Common myeloid progenitor, CD34-positive (primary cell): ENCODE results near the gene SEMA6C.
"Not testable (repeated sequence)": the region's sequence is repeated elsewhere in the genome, so short reads cannot be mapped to it uniquely, and the experiment has no call there.

Experiments used
- CTCF ChIA-PET: fragments of 350-600 bp; sonication (Branson Sonifier 250); formaldehyde crosslinking; loops from one replicate; lab custom pipeline; 2021; ENCODE audit warnings: antibody characterized with exemption; lab: Charles Lee
- POLR2A ChIA-PET: fragments of 350-600 bp; sonication (Branson Sonifier 250); formaldehyde crosslinking; loops from one replicate; lab custom pipeline; 2021; ENCODE audit warnings: antibody characterized with exemption; lab: Charles Lee
- DNase-seq, 3 donors: peaks; one replicate each; pipeline versions ENCODE4 v3.0.0 to v3.0.0-alpha.2; 2013
- H3K27ac ChIP-seq, 2 experiments: 1 replicate in 1 of 2; 2 replicates in 1 of 2; pipeline ENCODE4 v1.7.0; 2013; ENCODE audit warnings: inconsistent platforms in 2 of 2, low read length in 2 of 2, mild to moderate bottlenecking in 2 of 2, low read depth in 1 of 2, moderate library complexity in 1 of 2; ENCODE audit not compliant: severe bottlenecking in 2 of 2, insufficient read depth in 1 of 2, poor library complexity in 1 of 2
- H3K27me3 ChIP-seq, 5 experiments: replicated peaks in 2 of 5; 1 replicate in 3 of 5; 2 replicates in 2 of 5; pipeline versions ENCODE4 v1.6.1 to v1.7.0; 2013; ENCODE audit warnings: low read length in 4 of 5, mild to moderate bottlenecking in 2 of 5, moderate library complexity in 2 of 5, inconsistent platforms in 1 of 5; ENCODE audit not compliant: insufficient read depth in 5 of 5, control insufficient read depth in 4 of 5
- H3K36me3 ChIP-seq, 4 experiments: 1 replicate in 2 of 4; 2 replicates in 2 of 4; pipeline versions ENCODE4 v1.6.1 to v1.7.0; 2013; ENCODE audit warnings: low read length in 3 of 4, control low read depth in 1 of 4, mild to moderate bottlenecking in 1 of 4; ENCODE audit not compliant: control insufficient read depth in 4 of 4, insufficient read depth in 4 of 4
- H3K4me1 ChIP-seq, 4 experiments: 1 replicate in 3 of 4; 2 replicates in 1 of 4; pipeline versions ENCODE4 v1.6.1 to v1.7.1; 2013; ENCODE audit warnings: low read length in 3 of 4, mild to moderate bottlenecking in 3 of 4, control low read depth in 1 of 4, inconsistent platforms in 1 of 4, moderate library complexity in 1 of 4; ENCODE audit not compliant: control insufficient read depth in 4 of 4, insufficient read depth in 4 of 4; ENCODE audit errors: control extremely low read depth in 1 of 4
- H3K4me3 ChIP-seq, 7 experiments: 1 replicate in 4 of 7; 2 replicates in 3 of 7; pipeline versions ENCODE4 v1.5.1 to v1.7.0; 2013; ENCODE audit warnings: mild to moderate bottlenecking in 7 of 7, low read length in 6 of 7, moderate library complexity in 6 of 7, inconsistent platforms in 2 of 7, low read depth in 2 of 7, control low read depth in 1 of 7; ENCODE audit not compliant: insufficient read depth in 4 of 7, control insufficient read depth in 1 of 7; ENCODE audit errors: extremely low read depth in 1 of 7
- H3K9me3 ChIP-seq, 5 experiments: 1 replicate in 4 of 5; 2 replicates in 1 of 5; pipeline versions ENCODE4 v1.6.1 to v1.7.1; 2013; ENCODE audit warnings: low read length in 4 of 5, mild to moderate bottlenecking in 2 of 5, inconsistent platforms in 1 of 5, low read depth in 1 of 5, moderate library complexity in 1 of 5; ENCODE audit not compliant: control insufficient read depth in 4 of 5, insufficient read depth in 2 of 5; ENCODE audit errors: control extremely low read depth in 1 of 5
- whole genome bisulfite sequencing: methylation state at CpG from one replicate; pipeline ENCODE4 v1.1.5; 2013; ENCODE audit not compliant: insufficient coverage; 5-methylcytosine and 5-hydroxymethylcytosine counted together

The SEMA6C gene

DNA sequence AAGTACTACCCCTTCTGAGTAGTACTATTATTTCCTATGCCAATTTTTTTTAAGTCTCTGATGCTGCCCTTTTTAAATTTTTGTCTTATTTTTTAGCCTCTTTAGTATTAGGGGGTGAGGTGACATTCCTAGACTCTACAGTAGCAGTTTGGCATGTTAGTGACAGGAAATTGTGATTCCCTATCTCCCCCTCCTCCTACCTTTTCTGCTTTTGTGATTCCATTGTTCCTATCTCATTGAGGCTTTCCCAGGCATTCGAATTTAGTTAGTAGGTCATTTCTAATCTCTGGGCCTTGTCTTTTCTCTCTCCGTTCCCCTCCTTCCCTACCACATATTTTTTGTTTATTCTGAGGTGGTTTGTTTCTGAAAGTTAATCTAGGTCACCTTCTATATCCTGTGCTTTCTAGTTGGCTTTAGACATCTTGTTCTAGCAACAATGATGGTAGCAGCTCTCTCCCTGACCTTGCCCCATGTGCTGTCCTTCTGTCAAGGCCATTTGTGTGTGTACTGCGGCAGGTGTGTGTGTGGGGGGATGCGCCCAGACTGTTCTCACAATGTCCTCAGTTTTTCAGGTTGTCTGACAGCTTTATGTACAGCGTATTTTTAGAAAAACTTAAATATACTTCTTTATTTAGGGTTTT is 21.5 kb downstream of the SEMA6C start:
- WGBS = no CpG with 5 or more reads among the region's 5 CpGs
- no peak overlapping the region for H3K27ac ChIP-seq
- no peaks in the 10 kb centered on the region for H3K4me1 ChIP-seq
- ChIA-PET POLR2A (no interaction called here), CTCF (interaction anchor here (0.8 to 1.7 kb wide), 4 partner anchors 12 to 51 kb away, joined by 3 to 7 read pairs (median 4); partner anchors contain the start of gene TMOD4)
- no peak overlapping the region for H3K4me3 ChIP-seq
- no peaks in the 10 kb centered on the region for H3K9me3 ChIP-seq
- H3K36me3 ChIP-seq = no peaks in the 10 kb centered on the region
- DNase-seq = no peak
- no peaks in the 10 kb centered on the region for H3K27me3 ChIP-seq

DNA sequence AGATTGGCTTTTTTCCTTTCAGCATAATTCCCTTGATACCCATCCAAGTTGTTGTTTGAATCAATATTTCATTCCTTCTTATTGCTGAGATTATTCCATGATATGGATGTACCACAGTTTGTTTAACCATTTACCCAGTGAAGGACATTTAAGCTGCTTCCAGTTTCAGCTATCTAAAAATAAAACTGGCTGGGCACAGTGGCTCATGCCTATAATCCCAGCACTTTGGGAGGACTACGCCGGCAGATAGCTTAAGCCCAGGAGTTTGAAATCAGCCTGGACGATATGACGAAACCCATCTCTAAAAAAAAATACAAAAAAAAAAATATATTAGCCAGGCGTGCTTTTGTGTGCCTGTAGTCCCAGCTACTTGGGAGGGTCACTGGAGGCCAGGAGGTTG is 32.6 kb downstream of the SEMA6C start:
- Histone ChIP-seq H3K27ac (no peak overlapping the region), H3K36me3 (peaks cover 2 to 8% (median 3%) of the 10 kb centered on the region in 4 experiments), H3K4me1 (no peaks in the 10 kb centered on the region), H3K9me3 (no peaks in the 10 kb centered on the region), H3K27me3 (no peaks in the 10 kb centered on the region), H3K4me3 (no peak overlapping the region)
- CTCF ChIA-PET = interaction anchor here (1.2 to 2.5 kb wide), 4 partner anchors 11 to 43 kb away, joined by 3 to 8 read pairs (median 4); partner anchors contain the start of gene TNFAIP8L2
- DNase-seq = no peak
- WGBS = 100% methylated on average over 1 of the region's 5 CpGs
- POLR2A ChIA-PET = interaction anchor here (0.6 kb wide), 1 partner anchor 76 kb away, joined by 5 read pairs; the partner anchor contains the start of gene VPS72

DNA sequence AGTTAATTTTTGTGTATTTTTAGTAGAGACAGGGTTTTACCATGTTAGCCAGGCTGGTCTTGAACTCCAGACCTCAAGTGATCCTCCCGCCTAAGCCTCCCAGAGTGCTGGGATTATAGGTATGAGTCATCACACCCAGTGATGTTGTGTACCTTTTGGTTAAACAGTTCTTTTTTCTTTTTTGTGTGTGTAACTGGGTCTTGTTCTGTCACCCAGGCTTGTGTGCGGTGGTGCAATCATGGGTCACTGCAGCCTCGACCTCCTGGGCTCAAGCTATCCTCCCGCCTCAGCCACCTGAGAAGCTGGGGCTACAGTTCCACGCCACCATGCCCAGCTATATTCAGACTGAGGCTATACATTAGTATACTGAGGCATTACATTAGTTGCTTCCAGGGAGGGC is 38.1 kb downstream of the SEMA6C start:
- CTCF ChIA-PET = interaction anchor here (0.7 kb wide), 1 partner anchor 47 kb away, joined by 3 read pairs; no protein-coding TSS in a partner anchor
- Histone ChIP-seq H3K4me1 (no peaks in the 10 kb centered on the region), H3K9me3 (no peaks in the 10 kb centered on the region), H3K36me3 (no peaks in the 10 kb centered on the region), H3K27ac (no peak overlapping the region), H3K27me3 (no peaks in the 10 kb centered on the region), H3K4me3 (no peak overlapping the region)
- DNase-seq = no peak
- 90% methylated on average over 5 of the region's 5 CpGs for WGBS
- POLR2A ChIA-PET = no interaction called here

DNA sequence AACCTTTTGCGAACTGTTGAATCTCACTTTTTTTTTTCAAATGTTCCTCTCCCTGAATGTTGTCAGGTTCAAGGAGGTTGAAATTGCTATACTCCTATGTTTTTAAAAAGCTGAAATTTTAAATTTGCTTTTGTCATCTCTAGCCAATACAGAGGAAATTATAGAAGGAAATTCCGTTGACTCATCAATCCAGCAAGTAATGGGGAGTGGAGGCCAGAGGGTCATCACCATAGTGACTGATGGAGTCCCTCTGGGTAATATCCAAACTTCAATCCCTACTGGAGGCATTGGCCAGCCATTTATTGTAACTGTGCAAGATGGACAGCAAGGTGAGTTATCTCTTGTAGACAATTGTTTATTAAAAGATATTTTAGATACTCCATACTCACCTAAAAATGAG is 39.5 kb downstream of the SEMA6C start:
- H3K27ac ChIP-seq = no peak overlapping the region
- CTCF ChIA-PET = interaction anchor here (0.6 to 0.7 kb wide), 2 partner anchors 15 to 50 kb away, joined by 3 read pairs; partner anchors contain the start of gene TNFAIP8L2
- no peaks in the 10 kb centered on the region for H3K36me3 ChIP-seq
- no peaks in the 10 kb centered on the region for H3K27me3 ChIP-seq
- DNase-seq = no peak
- no peak overlapping the region for H3K4me3 ChIP-seq
- no peaks in the 10 kb centered on the region for H3K4me1 ChIP-seq
- POLR2A ChIA-PET = interaction anchor here (0.9 kb wide), 1 partner anchor 10 kb away, joined by 3 read pairs; no protein-coding TSS in a partner anchor
- WGBS = 80% methylated on average over 1 of the region's 2 CpGs
- H3K9me3 ChIP-seq = no peaks in the 10 kb centered on the region

DNA sequence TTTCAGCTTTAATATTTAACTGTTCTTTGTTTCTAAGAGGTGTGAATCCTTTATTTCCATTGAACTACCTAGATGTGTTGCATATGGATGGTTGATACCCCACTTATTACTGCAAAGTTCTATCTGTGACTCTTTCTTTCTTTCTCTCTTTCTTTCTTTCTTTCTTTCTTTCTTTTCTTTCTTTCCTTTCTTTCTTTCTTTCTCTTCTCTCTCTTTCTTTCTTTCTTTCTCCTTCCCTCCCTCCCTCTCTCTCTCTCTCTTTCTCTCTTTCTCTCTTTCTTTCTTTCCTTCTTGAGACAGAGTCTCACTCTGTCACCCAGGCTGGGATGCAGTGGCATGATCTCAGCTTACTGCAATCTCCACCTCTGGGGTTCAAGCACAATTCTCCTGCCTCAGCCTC is 41.8 kb downstream of the SEMA6C start:
- CTCF ChIA-PET = interaction anchor here (2.0 to 10.5 kb wide), 3 partner anchors 8 to 51 kb away, joined by 8 to 135 read pairs (median 9); partner anchors contain the start of gene TNFAIP8L2
- Histone ChIP-seq H3K9me3 (no peaks in the 10 kb centered on the region), H3K27ac (no peak overlapping the region), H3K36me3 (no peaks in the 10 kb centered on the region), H3K27me3 (no peaks in the 10 kb centered on the region), H3K4me1 (no peaks in the 10 kb centered on the region), H3K4me3 (no peak overlapping the region)
- DNase-seq = no peak
- POLR2A ChIA-PET = no interaction called here

DNA sequence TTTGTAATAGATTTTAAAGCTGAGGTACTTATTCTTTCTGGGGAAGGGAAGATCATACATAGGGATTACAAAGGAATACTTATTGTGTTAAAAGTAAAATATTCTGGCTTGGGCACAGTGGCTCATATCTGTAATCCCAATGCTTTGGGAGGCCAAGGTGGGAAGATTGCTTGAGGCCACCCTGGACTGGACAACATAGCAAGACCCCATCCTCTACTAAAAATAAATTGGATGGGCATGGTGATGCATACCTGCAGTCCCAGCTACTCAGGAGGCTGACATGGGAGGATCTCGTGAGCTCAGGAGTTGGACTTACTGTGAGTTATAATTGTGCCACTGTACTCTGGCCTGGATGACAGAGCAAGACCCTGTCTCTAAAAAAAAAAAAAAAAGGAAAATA is 48.3 kb downstream of the SEMA6C start:
- H3K36me3 ChIP-seq = peaks cover 0 to 2% (median 0%) of the 10 kb centered on the region in 4 experiments
- CTCF ChIA-PET = interaction anchor here (1.2 to 10.5 kb wide), 2 partner anchors 9 to 57 kb away, joined by 3 to 135 read pairs; partner anchors contain the start of gene TNFAIP8L2
- POLR2A ChIA-PET = no interaction called here
- no peak overlapping the region for H3K27ac ChIP-seq
- no peak overlapping the region for H3K4me3 ChIP-seq
- no peak for DNase-seq
- H3K4me1 ChIP-seq = no peaks in the 10 kb centered on the region
- 100% methylated on average over 1 of the region's 1 CpG for WGBS
- H3K9me3 ChIP-seq = no peaks in the 10 kb centered on the region
- no peaks in the 10 kb centered on the region for H3K27me3 ChIP-seq

DNA sequence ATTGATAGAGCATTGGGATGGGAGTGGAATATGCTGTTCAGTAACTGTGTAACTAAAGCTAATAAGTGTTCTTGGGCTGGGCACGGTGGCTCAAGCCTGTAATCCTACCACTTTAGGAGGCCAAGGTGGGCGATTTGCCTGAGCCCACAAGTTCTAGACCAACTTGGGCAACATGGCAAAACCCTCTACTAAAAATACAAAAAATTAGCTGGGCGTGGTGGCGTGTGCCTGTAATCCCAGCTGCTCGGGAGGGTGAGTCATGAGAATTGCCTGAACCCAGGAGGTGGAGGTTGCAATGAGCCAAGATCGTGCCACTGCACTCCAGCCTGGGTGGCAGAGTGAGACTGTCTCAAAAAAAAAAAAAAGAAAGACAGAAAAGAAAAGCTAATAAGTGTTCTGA is 49.0 kb downstream of the SEMA6C start:
- POLR2A ChIA-PET, H3K9me3 ChIP-seq, H3K27ac ChIP-seq, H3K27me3 ChIP-seq, H3K4me1 ChIP-seq, H3K36me3 ChIP-seq, DNase-seq, H3K4me3 ChIP-seq: not testable (repeated sequence)
- WGBS = 98% methylated on average over 6 of the region's 6 CpGs
- CTCF ChIA-PET = interaction anchor here (0.7 to 10.5 kb wide), 7 partner anchors 8 to 95 kb away, joined by 3 to 135 read pairs (median 3); partner anchors contain the start of gene TNFAIP8L2
